HG02943 (cell line): ENCODE results near the gene ATP1A3.
"Not testable (repeated sequence)": the region's sequence is repeated elsewhere in the genome, so short reads cannot be mapped to it uniquely, and the experiment has no call there.

Source experiments
- ATAC-seq: cut with Tn5 transposase; IDR thresholded peaks from one replicate; pipeline ENCODE4 v1.9.1; 2021; ENCODE audit warnings: mild to moderate bottlenecking, low read depth, moderate library complexity; ENCODE audit not compliant: unreplicated experiment

Gene ATP1A3

DNA sequence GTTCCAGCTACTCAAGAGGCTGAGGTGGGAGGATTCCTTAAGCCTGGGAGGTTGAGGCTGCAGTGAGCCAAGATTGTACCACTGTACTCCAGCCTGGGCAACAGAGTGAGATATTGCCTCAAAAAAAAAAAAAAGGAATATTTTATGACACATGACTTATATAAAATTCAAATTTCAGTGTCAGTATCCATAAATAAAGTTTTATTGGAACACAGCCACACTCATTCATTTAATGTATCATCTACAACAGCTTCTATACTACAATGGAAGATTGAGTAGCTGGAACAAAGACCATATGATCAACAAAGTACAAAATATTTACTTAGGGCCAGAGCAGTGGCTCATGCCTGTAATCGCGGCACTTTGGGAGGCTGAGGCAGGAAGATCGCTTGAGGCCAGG is 18.7 kb upstream of the ATP1A3 start:
- not testable (repeated sequence) for ATAC-seq

DNA sequence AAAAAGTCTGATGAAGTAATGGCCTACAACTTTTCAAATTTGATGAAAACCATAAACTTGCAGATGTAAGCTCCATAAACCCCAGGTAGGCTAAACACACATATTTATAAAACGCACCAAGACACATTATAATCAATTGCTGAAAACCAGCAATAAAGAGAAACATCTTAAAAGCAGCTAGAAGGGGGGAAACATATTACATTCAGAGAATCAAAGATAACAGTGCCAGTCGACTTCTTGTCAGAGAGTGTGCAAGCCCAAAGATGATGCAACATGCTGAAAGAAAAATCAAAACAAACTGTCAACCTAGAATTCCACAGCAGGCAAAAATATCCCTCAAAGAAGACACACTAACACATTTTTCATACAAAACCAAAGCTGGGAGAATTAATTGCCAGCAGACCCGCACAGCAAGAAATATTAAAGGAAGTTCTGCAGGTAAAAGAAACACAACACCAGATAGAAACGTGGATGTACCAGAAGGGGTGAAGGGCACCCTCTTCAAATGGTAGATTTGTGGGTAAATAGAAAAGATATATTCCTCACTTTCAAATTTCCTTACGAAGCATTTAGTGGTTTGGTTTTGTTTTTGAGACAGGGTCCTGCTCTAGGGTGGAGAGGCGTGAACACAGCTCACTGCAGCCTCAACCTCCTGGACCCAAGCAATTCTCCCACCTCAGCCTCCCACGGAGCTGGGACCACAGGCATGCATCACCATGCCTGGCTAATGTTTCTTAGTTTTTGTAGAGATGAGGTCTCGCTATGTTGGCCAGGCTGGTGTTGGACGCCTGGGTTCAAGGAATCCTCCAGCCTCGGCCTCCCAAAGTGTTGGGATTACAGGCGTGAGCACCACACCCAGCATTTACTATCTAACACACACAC is 16.5 kb upstream of the ATP1A3 start:
- ATAC-seq, result no peak

DNA sequence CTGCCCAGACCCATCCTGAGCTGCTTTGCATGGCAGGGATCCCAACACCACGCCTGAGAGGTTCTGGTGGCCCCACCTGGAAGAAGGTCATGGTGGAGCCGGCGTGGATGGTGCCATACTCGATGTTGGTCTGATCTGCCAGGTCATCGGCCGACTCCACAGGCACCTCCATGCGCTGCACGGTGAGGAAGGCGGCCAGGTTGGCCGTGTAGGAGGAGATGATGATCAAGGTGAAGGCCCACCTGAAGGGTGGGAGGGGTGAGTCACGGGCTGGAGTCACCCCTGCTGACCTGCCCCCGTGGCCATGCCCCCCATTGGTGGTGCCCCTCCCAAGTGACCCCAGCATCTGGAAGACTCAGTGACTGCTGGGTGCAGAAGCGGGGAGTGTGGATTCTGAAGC is 12.5 kb upstream of the ATP1A3 start:
- no peak for ATAC-seq

DNA sequence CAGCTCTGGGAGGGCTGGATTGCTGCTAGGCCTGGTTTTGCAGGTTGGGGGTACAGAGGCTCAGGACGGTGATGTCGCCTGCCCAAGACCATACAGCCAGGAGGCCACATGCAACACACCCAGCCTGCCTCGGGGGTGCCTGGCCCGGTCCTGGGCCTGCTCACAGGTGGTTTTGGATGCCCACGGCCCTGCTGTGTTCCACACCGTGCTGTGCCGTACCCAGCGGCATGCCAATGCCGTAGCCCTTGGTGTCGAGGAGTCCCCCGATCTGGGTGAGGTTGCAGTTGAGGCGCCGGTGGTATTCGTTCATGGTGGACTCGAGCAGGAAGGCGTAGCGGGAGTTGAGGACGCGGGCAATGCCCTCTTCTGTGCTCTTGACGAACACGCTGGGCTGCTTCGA is 11.5 kb upstream of the ATP1A3 start:
- no peak for ATAC-seq

DNA sequence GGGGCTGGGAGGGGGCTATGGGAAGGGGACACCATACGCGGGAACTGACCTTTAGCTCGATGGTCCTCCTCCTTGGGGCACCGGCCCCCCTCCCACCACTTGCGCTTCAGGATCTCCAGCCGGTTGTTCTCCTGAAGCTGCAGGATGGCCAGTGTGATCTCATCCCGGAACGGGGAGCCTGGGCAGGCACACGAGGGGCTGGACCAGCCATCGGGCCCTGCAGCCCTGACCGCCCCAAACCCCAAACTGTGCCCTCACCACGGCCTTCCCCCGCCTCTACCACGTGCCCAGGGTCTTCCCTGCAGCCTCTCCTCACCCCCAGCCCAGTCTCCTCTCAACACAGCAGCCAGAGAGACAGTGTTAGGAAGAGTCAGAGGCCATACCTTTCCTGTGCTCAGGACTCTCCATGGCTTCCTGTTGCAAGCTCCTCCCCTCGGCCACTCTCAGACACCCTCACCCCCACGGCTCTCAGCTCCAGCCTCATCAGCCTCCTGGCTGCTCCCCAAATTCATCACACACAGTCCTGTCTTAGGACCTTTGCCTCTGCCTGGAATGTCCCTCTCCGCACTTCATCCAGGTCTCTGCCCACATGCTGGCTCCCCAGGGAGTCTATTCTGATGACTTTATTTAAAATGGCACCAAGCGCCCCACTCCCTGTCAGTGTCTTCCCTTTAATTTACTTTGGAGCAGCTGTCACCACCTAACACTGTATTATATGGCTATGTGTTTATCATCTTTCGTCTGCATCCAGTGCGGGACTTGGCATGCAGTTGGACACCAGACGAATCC is 9.7 kb upstream of the ATP1A3 start:
- no peak for ATAC-seq

DNA sequence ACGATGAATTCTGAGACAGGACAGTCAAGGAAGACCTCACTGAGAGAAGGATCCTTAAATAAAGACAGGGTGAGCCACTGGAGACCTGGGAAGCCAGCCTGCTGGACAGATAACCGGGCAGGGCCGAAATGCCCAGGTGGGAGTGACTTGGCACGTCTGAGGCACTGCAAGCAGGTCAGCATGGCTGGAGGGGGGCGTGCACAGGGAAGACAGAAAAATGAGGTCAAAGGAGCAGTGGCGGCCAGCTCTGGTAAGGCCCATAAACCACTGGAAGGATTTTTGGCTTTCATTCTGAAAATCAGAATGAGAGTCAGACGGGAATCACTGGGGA is 5.8 kb upstream of the ATP1A3 start:
- ATAC-seq, result no peak

DNA sequence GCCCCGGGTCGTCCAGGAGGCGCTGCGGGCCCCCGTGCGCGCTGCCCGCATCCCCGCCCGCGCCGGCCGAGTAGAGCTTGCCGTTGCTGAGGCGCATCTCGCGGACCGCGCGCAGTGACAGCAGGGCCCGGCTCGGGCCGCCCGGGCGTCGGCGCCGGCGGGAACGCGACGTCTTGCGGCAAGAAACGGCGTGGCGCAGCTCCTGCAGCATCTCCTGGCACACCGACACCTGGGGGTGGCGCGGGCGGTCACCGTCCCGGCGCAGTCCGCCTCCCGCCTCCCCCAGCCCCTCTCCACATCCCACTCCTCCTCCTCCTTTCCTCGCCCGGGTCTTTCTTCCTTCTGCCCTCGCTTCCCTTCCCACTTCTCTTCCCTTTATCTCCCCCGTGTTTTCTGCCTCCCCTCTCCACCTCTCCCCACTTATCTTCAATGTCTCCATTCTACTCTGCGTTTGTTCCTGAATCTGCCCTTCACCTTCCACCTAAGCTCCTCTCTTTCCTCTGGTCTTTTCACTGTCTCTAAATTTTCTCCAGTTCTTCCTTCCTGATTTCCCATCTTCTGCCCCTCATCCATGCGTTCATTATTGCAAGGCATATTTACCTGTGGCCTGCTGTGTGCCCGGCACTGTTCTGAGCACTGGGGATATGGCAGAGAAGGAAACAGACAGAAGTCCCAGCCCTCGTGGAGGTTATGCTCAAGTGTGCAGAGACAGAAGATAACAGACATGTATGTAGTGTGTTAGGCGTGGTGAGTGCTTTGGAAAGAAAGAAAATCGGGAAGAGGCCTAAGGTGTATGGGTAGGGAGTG is 5.2 kb upstream of the ATP1A3 start:
- ATAC-seq, result no peak

DNA sequence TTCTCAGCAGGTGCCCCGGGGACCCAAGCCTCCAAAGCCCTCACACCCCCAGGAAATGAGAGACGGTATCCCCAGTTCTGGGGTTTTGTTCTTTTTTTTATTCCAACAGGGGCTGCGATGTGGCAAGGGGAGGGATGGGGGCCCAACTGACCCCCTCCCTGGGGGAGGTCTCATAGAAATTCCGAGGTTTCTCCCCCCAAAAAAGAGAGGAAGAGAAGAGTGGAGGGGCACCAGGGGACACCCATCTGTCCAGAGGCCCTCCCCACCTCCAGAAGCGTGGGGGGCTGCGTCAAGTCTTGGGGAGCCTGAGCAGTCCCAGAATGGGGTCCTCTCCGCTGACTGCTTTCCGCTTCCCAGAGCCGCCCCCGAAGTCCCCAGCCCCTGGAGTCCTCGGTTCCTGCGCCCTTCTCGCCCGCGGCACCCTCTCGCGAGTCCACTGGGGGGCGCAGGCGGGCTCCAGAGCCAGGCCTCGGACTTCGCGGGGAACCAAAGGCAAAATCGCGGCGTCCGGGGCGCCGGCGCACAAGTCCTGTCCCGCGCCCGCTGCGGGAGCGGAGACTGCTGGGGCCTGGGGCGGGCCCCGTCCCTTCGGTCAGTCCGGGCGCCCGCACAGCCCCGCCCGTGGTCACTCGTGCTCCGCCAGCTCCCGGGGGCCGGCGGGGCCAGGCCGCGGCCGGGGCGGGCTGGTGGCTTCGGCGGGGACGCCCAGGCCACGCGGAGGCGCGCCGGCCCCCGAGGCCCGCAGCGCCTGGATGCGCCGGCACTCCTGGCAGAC is 4.4 kb upstream of the ATP1A3 start:
- no peak for ATAC-seq

DNA sequence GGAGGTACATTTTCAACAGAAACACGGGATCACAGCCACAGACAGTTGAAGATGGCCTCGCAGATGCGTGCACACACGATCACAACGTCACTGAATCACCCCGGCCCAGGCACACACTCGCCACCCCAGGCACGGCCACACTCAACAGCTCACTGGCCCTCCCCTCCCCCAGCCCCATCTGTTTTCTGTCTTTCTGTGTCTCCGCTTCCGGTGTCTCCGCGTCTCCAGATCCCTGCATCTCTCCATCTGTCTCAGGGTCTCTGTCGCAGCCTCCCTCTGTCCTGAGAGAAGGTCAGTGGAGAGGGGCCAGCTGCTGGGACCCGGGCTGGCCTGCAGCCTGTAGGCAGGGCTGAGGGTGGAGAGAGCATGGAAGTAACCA is 3.8 kb upstream of the ATP1A3 start:
- no peak for ATAC-seq

DNA sequence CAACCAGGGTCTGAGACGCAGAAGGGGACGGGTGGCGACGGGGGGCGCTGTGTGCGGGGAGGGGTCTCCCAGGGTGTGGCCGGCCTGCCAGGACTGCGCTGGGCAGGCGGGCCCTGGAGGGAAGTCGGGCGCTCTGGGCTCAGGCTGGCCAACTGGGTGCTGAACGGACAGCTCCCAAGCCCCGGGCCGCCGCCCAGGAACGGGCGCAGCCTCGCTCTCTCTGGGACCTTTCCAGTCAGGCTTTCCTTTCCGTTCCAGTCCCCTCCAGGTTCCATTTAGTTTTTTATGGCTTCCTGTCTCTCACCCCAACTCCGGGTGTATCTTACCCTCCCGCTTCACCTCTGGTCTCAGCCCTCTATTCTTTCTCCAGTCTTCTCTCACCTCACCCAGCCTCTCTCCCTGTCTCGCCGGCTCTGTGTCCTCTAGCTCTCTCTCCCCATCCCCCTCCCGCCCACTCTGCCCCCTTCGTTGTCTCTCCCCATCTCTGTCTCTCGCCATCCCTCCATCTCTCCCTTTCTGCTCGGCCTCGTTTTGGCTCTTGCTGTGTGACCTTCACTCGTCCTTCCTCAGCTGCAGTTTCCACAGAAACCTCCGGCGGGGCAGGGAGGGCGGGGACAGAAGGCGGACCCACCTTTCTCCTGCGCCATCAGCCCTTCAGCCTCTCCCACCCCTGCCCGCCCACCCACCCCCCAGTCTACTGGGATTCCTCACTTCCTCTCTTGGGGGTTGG is 3.3 kb upstream of the ATP1A3 start:
- no peak for ATAC-seq

DNA sequence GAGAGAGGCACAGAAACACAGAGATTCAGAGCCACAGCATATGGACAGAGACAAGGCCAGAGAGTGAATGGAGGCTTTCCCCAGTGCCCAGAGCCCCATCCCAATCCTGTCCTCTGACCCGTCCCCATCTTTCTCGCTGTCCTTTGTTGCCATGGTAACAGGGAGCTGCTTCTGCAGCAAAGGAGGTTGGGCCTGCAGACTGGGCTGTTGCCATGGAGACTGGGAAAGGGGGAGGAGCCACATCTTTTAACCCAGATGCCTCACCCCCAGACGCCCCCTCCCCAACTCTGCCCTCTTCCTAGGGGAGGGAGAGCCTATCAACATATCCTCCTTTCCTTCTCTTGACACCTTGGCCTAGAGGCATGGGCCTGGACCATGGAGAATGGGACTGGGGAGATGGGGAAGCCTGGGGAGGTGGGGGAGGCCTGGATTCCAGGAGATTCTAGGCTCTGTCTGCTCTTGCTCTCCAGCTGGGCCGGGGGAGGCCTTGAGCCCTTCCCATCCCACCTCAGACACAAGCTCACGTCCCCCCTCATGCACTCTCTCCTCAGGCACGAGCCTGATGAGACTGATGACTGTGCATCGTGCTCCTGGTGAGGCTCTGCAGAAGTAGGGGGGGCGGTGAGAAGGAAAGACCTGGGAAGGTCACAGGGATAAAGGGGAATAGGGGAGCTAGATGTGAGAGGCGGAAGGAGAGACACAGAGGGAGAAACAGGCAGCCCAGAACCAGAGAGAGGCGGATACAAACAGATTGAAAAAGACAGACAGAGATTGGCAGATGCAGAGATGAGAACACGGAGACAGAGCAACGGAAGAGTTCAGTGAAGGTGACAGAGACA is 2.1 kb upstream of the ATP1A3 start:
- no peak for ATAC-seq

DNA sequence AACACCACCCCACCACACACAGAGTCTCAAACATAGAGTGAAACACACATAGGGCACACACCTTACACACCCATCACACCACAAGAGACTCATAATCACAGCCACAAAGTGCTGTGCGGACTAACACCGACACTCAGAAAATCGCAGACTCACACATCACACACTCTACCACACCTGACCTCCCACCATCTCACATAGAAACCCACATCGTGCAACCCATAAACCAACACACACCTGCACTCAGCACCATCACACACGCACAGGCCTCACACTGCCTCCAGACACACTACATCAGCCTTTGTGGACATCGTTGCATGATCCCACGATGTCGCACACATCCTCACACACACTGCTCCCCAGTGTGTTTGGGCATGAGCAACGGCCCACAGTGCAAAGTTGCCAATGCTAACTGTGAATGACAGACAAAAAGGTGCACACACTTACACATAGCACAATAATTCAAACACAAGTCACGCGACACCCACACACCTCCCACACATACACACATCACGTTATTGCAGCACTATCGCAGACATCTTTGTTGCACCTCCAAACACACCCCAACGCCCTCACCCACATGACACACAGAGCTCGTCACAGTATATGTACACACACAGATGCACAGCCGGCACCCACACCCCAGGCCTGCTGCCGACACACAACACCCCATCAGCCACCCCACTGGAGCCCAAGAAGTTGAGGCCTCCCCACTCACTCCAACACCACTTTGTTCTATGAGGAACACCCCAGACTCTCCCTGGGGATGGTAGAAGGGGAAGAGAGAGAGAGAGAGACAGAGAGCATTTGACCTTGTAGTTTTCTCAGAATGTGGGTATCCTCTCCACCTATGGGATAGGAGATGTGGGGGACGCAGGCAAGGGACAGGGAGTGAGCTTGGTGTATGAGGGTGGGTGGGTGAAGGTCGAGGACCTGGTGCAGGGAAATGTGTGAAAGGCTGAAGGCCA is 1.2 kb upstream of the ATP1A3 start:
- ATAC-seq, result no peak

DNA sequence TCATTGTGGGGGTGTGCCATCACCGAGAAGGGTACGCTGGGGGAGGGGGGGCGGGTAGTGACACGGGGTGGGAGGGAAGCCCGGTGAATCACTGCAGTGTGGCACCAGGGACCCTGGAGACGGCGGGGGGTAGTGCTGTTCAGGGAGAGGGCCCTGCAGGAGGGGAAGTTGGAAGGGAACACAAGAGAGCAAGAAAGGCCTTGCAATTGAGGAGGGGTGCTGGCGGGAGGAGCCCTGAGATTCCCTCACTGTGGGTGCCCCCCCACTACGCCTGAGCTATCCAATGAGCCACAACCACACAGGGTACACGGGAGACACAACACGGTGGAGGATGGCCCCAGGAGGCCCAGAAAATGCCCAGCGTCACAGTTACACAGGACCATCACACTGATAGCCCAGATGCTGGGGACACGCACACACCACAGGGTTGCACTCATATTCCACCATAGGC is 516 bp upstream of the ATP1A3 start:
- ATAC-seq, result no peak

DNA sequence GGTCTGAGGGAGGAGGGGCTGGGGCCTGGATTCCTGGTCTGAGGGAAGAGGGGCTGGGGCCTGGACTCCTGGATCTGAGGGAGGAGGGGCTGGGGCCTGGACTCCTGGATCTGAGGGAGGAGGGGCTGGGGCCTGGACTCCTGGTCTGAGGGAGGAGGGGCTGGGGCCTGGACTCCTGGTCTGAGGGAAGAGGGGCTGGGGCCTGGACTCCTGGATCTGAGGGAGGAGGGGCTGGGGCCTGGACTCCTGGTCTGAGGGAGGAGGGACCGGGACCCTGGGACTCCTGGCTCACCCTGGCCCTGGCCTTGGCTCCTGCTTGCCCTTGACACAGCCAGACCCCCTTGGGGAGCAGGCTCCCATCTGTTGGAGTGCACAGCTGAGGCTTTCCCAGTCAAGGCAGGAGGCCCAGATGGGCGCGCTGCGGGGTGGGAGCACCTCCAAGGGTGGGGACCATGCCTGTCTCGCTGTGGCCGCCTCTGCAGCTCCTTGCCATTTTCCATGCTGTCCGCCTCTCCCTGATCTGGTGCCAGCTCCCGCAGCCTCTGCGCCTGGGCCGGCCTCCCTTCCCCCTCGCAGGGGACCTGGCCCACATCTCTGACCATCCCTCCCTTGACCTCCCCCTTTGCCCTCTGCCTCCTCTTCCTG is 2.0 kb downstream of the ATP1A3 start:
- not testable (repeated sequence) for ATAC-seq

DNA sequence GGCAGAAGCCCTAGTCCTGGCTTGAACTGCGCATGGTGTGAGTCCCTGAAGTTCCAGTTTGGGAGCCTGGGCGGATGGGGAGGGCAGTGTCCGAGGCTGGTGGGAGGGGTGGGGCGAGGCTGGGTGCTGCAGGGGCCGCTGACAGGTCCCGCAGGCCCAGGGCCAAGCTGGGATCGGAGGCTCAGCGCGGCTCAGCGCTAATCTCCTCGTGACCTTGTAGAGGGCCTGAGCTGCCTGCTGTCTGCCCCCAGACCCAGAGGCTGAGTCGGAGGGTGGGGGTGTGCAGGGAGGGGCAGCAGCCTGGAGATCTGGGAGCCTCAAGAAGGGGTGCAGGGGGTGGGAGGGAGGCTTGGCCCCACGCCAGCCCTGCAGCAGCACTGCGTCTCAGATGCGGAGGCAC is 3.0 kb downstream of the ATP1A3 start:
- no peak for ATAC-seq

DNA sequence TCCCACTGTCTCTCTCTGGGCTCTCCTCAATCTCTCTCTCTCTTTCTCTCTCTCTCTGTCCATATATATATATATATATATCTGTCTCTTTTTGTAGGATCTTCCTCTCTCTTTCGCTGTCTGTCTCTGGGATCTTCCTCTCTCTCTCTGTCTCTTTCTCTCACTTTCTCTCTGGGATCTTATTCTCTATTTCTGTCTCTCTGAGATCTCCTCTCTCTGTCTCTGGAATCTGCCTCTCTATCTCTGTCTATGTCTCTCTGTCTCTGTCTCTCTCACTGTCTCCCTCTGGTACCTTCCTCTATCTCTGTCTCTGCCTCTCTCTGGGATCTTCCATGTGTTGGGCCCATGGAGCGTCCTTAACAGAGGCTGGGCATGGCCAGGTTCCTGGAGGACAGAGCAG is 3.4 kb downstream of the ATP1A3 start:
- ATAC-seq, result no peak

DNA sequence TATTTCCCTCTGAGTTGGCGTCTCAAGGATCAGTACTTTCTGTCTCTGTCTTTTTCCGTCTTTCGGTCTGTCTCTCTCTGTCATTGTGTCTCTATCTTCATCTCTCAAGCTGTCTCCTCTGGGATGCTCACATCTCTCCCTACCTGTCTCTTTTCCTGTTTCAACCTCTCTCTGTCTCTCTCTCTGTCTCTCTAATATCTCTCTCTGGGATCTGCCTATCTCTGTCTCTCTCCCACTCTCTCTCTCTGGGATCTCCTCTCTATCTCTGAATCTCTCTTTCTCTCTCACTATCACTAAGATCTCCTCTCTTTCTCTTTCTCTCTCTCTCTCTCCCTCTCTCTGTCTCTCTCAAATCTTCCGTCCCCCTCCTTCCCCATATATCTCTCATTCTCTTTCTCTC is 4.0 kb downstream of the ATP1A3 start:
- no peak for ATAC-seq
